ENCODE results near the gene FSTL4.

FSTL4 gene

DNA sequence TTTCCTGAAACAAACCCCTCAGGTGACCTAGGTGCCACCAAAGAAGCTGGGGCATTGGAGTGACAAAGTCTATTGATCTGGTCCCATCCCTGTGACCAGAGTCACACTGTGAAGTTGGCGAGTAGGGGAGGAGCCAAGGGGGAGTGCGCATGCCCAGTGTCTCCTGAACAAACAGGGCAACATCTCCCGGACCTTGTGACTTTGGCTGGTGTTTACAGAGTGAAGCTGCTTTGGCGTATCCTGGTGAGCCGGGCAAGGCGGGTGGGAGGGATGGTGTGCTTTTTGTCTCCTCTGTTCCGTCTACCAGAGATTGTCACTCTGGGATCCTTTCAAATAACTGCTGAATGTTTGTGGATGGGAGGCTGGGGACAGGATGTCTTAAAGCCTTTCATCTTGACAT lies 356.1 kb downstream of the FSTL4 start:
- in situ Hi-C loops (cut with MboI; ENCODE audit: low sequenced_read_pairs): no loop called here

DNA sequence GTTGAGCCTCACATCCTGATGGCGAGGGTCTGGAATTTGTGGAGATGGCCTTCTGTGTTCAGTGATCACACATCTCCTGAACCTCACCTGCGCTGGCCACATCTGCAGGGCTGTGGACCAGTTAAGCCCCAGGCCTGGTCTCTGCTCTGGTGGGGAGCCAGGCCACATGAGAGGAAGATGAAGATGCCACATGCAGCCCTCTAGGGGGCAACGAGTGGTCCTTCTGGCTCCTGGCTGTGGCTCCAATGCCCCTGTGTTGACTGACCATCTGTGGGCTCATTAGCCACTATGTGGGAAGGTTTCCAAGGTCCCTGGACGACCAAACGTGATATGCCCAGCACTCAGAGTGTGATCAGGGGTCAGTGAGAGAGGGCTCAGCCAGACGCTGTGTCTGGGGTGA lies 357.5 kb downstream of the FSTL4 start:
- in situ Hi-C loops (cut with MboI; ENCODE audit: low sequenced_read_pairs): no loop called here

DNA sequence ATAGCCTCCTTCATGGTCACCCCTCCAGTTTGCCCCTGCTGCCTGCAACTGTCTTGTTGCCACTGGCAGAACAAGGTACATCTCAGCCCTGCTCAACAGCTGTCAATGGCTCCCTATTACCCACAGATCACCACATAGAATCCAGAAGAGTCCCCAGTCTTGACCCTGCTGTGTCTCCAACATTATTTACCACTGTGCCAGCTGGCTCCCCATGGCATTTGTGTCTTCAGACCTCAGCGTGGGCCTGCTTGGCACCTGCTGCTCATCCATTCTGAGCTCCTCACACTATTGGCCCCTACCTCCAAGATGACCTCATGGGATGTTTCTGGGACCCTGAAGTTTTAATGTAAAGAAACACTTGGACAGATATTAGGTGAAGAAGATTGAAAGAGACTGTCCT lies 358.7 kb downstream of the FSTL4 start:
- in situ Hi-C loops (cut with MboI; ENCODE audit: low sequenced_read_pairs): no loop called here

- in situ Hi-C loops (cut with MboI; ENCODE audit: low sequenced_read_pairs): no loop called here
These were observed 359.3 kb downstream of the FSTL4 start for GRCh38 chr5:133253070-133253469.

- in situ Hi-C loops (cut with MboI; ENCODE audit: low sequenced_read_pairs): no loop called here
These were observed 360.2 kb downstream of the FSTL4 start for GRCh38 chr5:133252133-133252480.

DNA sequence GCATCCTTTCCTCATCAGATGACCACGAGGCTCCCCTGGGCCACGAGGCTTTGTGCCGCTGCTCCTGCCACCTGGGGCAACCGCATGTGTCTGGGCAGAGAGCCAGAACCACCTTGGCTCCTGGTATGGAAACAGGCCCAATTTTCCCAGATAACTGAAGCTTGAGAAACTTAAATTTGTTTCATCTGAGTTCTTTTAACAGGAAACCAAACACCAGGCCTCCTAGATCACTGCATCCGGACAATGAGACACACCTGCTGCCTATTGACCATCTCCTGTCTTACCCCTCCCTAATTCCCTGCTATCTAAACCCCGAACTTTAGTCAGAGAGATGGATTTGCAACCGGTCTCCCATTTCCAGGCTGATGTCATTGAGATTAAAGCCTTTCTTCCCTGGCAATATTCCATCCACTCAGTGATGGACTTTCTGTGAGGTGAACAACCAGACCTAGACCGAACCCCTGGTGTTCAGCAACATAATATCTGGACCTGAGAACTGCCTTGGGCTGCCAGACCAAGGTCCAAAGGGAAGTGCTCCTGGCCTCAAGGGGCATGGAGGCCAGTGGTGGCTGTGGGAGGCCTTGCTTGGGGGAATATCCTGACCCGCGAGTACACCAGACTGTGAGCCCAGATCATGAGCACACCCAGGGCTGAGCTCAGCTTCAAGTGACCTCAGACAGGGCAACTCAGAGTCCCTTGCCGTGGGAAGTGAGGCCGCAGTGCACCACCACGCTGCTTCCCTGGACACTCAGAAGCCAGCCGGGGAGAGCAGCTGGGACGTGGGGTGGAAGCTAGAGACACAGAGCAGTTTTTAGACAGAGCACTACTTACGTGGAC lies 360.8 kb downstream of the FSTL4 start:
- in situ Hi-C loops (cut with MboI; ENCODE audit: low sequenced_read_pairs): no loop called here

DNA sequence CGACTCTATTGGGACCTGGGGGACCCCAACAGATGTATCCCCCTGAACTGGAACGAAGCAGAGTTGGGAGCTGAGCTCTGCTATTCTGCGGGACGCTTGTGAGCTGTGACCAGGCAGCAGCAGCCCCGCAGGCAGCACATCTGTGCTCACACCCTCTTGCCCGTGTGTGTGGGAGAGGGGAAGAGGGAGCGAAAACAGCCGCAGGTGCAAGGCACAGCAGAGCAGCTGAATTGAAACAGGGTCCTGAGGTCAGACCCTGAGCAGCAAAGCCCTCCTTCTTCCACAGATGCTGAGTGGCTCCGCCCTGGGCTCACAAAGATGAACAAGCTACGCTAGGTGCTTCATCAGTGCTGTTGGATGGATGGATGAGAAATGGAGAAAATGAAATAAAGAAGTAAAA lies 361.8 kb downstream of the FSTL4 start:
- in situ Hi-C loops (cut with MboI; ENCODE audit: low sequenced_read_pairs): no loop called here

GRCh38 chr5:133249593-133249992 lies 362.7 kb downstream of the FSTL4 start:
- in situ Hi-C loops (cut with MboI; ENCODE audit: low sequenced_read_pairs): no loop called here

DNA sequence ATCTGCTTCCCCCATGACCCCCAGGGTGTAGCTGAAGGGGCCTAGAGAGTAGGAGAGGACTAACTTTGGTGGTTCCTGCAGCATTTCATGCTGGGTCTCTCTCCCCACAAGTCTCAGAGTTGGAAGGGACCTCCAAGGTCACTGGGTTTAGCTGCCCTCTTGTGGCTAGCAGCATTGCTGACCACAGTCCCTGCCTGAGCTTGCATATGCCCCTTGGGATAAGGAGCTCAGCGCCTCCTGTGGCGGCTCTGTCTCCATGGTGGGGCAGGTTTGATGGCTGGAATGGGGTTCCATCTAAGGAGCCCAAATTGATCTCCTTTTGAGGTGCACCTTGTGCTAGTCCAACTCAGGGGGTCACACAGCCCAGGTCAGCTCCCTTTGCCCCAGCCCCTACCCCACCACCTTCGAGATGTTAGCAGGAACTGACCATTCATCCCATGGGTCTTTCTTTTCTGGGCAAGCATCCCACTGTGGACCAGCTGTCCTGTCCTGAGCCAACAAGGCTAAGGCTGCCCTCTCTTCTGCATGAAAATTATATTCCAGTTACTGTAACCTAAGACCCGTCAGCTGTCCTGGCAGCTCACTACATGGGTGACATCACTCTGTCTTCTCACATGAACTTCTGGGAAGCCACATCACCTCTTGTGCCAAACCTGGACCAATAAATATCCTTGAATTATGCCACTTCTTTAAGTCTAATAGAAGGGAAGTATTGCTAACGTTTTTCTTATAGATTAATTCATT lies 364.3 kb downstream of the FSTL4 start:
- in situ Hi-C loops (cut with MboI; ENCODE audit: low sequenced_read_pairs): no loop called here

- in situ Hi-C loops (cut with MboI; ENCODE audit: low sequenced_read_pairs): no loop called here
These were observed 365.1 kb downstream of the FSTL4 start for GRCh38 chr5:133247151-133247709.

GRCh38 chr5:133246376-133247150 lies 365.8 kb downstream of the FSTL4 start:
- in situ Hi-C loops (cut with MboI; ENCODE audit: low sequenced_read_pairs): no loop called here

DNA sequence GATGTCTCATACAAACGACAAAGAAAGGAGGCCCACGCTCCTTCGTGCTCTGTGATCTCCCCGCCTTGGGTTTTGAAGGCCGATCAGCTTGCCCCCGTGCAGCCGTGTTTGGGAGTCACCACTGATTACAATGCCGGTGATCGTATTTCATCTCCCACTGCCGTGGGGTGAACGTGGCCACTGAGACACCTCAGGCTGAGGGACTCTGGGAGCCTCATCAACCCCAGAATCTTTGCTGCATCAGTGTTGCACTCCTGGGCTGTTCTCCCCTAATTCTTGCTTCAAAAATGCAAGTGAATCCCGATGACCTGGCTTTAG lies 366.3 kb downstream of the FSTL4 start:
- in situ Hi-C loops (cut with MboI; ENCODE audit: low sequenced_read_pairs): no loop called here

- in situ Hi-C loops (cut with MboI; ENCODE audit: low sequenced_read_pairs): no loop called here
These were observed 366.9 kb downstream of the FSTL4 start for GRCh38 chr5:133245191-133246052.

- in situ Hi-C loops (cut with MboI; ENCODE audit: low sequenced_read_pairs): no loop called here
These were observed 368.1 kb downstream of the FSTL4 start for GRCh38 chr5:133244242-133244641.

DNA sequence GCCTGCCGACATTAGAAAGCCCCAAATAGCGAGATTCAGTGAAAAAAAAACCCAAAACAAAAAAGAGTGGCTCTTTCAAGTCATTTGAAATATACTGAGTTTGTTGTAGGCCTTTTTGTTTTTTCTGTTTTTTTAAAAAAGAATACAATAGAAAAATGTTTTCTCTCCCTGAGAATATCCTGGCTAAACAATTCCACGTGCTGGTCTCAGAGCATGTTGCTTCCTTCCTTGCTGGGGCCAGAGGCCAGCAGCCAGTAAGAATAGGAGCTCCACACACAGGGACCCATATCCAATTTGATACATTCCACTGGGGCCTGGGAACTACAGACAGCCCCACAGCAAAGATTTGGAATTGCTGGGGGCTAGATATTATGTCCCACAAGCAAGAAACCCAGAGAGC lies 369.1 kb downstream of the FSTL4 start:
- in situ Hi-C loops (cut with MboI; ENCODE audit: low sequenced_read_pairs): no loop called here

- in situ Hi-C loops (cut with MboI; ENCODE audit: low sequenced_read_pairs): no loop called here
These were observed 370.0 kb downstream of the FSTL4 start for GRCh38 chr5:133242221-133242835.

- in situ Hi-C loops (cut with MboI; ENCODE audit: low sequenced_read_pairs): no loop called here
These were observed 370.9 kb downstream of the FSTL4 start for GRCh38 chr5:133241179-133242092.

DNA sequence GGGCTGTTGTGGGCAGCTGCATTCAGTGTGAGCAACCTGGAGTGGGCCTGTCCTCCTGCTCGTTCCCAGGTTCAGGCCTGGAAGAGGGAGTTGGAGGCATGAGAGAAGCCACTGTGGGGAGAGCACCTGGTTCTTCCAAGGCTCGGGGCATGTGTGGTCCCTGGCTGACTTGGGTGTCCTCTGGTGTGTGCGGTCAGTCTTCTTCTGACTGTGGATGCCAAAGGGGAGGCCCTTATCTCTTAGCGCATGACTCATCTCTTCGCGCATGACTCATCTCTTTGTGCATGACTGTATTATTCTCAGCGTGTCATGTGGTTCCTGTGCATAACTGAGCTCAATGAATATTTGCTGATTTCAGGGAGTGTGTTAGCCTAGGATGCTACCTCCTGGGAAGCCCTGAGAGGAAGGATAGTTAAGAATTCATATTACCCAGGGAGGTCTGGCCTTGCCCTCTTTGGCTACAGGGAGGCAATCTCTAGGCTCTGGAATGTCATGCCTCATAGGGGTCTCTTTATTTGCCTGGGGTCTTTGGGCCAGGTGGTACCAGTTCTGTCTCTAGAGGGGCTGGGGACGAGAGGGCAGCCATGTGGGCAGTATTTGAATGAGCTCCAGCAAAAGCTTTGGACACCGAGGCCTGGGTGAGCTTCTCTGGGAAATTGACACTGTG lies 371.8 kb downstream of the FSTL4 start:
- in situ Hi-C loops (cut with MboI; ENCODE audit: low sequenced_read_pairs): no loop called here

All from HL-60/S4 (cell line).